ENCODE measurements around the gene OR2F1.

Gene OR2F1

DNA sequence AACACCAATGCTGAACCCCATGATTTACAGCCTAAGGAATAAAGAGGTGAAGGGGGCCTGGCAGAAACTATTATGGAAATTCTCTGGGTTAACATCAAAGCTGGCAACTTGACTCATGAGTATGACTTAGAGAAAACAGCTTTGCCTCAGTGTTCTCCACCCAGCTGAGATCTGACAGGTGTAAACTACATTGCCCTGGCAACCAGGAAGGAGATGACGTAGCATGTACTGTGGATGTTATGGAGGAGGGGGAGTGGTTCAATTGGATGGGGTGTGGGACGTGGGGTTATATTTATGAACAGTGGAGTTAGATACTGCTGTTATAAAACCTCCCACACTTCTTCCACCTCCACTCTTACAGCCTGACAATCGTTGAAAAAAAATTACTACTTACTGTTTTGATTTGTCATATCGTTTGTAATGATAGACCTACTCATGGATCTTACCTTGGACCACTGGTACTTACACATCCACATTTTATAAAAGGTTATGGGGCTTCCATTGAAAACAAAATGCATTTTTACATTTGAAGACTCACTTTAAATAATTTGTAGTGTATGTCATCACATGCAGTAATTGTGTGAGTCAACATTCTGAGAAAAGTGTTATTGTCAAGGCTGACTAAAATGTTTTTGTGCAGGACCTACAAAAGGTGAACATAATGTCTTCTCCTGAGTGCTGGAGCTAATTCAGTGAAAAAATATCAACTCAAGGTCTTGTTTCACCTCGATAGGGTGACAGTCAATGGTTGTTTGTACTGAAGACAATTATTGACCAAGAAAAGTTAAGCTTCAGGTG, 6.4 kb downstream of the OR2F1 start:
- TF ChIP-seq MYC (IDR thresholded peaks at IDR 0.05; ENCODE audit: low read depth, low read length) (no peak), POLR2A (IDR thresholded peaks at IDR 0.05; ENCODE audit: extremely low read depth, insufficient read length) (no peak)
- TF ChIP-seq, protein P1, sequence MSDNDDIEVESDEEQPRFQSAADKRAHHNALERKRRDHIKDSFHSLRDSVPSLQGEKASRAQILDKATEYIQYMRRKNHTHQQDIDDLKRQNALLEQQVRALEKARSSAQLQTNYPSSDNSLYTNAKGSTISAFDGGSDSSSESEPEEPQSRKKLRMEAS (IDR thresholded peaks at IDR 0.05; ENCODE audit: low read depth, low read length): no peak
- TF ChIP-seq, protein P2, sequence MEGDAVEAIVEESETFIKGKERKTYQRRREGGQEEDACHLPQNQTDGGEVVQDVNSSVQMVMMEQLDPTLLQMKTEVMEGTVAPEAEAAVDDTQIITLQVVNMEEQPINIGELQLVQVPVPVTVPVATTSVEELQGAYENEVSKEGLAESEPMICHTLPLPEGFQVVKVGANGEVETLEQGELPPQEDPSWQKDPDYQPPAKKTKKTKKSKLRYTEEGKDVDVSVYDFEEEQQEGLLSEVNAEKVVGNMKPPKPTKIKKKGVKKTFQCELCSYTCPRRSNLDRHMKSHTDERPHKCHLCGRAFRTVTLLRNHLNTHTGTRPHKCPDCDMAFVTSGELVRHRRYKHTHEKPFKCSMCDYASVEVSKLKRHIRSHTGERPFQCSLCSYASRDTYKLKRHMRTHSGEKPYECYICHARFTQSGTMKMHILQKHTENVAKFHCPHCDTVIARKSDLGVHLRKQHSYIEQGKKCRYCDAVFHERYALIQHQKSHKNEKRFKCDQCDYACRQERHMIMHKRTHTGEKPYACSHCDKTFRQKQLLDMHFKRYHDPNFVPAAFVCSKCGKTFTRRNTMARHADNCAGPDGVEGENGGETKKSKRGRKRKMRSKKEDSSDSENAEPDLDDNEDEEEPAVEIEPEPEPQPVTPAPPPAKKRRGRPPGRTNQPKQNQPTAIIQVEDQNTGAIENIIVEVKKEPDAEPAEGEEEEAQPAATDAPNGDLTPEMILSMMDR (IDR thresholded peaks at IDR 0.05; ENCODE audit: low read depth, low read length): no peak
- no peak for DNase-seq (ENCODE audit: low read depth)
- no peak overlapping the region for H3K4me3 ChIP-seq (ENCODE audit: low read depth, low read length)

DNA sequence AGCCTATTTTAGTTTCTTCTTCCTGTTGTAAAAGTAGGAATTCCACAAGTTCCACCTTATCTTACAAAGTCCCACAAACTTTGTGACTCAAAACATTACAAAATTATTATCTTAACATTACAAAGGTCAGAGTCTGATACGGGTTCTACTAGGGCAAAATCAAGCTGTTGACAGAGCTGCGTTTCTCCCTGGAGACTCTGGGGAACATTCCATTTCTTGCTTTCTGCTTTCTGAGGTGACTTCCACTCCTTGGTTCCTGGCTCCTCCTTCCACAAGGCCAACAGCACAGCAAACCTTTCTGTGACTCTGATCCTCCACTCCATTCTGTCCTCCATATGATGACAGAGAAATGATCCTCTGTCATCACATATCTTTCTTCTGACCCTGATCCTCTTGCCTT, 10.6 kb downstream of the OR2F1 start:
- TF ChIP-seq, protein P2 (IDR thresholded peaks at IDR 0.05; ENCODE audit: low read depth, low read length): no peak
- TF ChIP-seq, protein P1 (IDR thresholded peaks at IDR 0.05; ENCODE audit: low read depth, low read length): no peak
- no peak overlapping the region for H3K4me3 ChIP-seq (ENCODE audit: low read depth, low read length)
- DNase-seq (ENCODE audit: low read depth): no peak

DNA sequence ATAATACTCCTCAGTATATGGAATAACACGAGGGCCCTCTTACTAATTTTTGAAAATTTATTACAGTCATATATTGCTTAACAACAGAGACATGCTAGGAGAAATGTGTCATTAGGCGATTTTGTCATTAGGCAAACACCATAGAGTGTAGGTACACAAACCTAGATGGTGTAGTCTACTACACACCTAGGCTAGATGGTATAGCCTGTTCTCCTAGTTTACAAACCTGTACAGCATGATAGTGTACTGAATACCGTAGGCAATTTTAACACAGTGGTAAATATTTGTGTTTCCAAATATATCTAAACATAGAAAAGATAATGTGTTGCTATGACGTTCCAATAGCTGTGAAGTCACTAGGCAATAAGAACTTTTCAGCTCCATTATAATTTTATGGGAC, 12.8 kb downstream of the OR2F1 start:
- no peak for DNase-seq (ENCODE audit: low read depth)
- H3K4me3 ChIP-seq (ENCODE audit: low read depth, low read length): no peak overlapping the region
- no peak for TF ChIP-seq MYC (IDR thresholded peaks at IDR 0.05; ENCODE audit: low read depth, low read length)
- TF ChIP-seq, protein P1 (IDR thresholded peaks at IDR 0.05; ENCODE audit: low read depth, low read length): no peak
- no peak for TF ChIP-seq POLR2A (IDR thresholded peaks at IDR 0.05; ENCODE audit: extremely low read depth, insufficient read length)
- TF ChIP-seq, protein P2 (IDR thresholded peaks at IDR 0.05; ENCODE audit: low read depth, low read length): no peak

DNA sequence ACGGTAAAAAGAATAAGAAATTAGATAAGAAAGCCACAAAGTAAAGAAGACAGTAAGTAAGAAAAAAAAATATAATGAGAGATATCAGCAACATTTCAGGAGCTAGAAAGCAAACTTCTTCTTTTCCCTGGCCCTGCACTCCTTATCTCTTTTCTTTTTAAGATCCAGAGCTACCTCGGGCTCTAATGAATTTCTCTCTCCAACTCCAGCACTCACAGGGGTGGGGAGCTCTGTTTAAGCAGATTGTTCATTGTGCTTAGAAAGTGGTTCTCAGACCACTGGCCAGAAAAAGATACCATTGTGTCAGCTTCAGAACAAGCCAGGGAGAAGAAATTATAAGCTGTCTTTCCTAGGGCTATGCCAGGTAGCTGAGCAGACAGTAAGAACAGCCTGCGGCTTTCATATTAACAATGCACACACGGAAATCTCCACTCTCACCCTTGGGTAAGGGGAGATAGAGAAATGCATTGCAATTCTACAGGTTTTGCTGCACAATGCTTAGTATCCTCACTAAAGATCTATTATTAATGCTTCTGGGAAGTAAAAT, 19.3 kb downstream of the OR2F1 start:
- no peak for DNase-seq (ENCODE audit: low read depth)
- TF ChIP-seq, protein P2 (IDR thresholded peaks at IDR 0.05; ENCODE audit: low read depth, low read length): no peak
- no peak for TF ChIP-seq MYC (IDR thresholded peaks at IDR 0.05; ENCODE audit: low read depth, low read length)
- no peak for TF ChIP-seq POLR2A (IDR thresholded peaks at IDR 0.05; ENCODE audit: extremely low read depth, insufficient read length)
- TF ChIP-seq, protein P1 (IDR thresholded peaks at IDR 0.05; ENCODE audit: low read depth, low read length): no peak
- H3K4me3 ChIP-seq (ENCODE audit: low read depth, low read length): no peak overlapping the region

DNA sequence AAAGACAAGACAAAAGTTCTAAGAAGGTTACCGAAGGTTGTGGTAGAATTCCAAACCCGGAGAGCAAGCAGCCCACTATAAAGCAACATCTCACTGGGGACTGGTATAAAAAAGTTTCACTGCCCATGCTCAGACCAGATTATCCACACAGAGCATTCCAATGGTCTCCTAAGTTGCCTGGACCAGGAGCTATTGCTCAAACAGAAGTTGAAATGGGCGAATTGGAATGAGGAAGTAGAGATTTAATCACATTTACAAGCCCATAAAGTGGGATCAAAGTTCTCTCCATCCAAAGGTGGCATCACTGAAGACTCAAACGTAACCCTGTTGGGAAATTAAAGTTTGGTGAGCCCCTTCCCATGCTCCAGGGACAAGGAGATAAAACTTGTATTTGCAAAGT, 19.8 kb downstream of the OR2F1 start:
- no peak overlapping the region for H3K4me3 ChIP-seq (ENCODE audit: low read depth, low read length)
- no peak for TF ChIP-seq POLR2A (IDR thresholded peaks at IDR 0.05; ENCODE audit: extremely low read depth, insufficient read length)
- DNase-seq (ENCODE audit: low read depth): no peak

DNA sequence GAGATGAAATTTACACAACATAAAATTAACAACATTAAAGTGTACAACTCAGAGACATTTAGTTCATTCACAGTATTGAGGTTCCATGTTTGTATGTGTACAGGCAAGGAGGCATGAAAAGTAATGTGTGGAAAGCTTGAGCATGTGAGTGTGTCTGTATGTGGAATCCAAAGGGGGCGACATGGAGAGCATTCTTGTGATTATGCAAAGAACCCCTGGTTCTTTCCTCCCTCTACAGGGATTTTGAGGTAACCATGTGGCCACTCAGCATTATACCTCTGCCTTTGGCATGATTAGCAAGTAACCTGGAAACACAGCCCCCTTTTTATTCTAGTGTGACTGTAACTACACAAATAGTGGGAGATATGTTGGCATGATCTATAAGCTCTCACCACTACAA, 21.0 kb downstream of the OR2F1 start:
- TF ChIP-seq, protein P1 (IDR thresholded peaks at IDR 0.05; ENCODE audit: low read depth, low read length): no peak
- TF ChIP-seq, protein P2 (IDR thresholded peaks at IDR 0.05; ENCODE audit: low read depth, low read length): no peak
- TF ChIP-seq MYC (IDR thresholded peaks at IDR 0.05; ENCODE audit: low read depth, low read length): no peak
- no peak for TF ChIP-seq POLR2A (IDR thresholded peaks at IDR 0.05; ENCODE audit: extremely low read depth, insufficient read length)
- DNase-seq (ENCODE audit: low read depth): peak; percentile 21
- H3K4me3 ChIP-seq (ENCODE audit: low read depth, low read length): no peak overlapping the region
